Mesendoderm (in vitro differentiated cells): Measurements from ENCODE around the gene BRINP3.

Experiments used
- DNase-seq: peaks from one replicate; pipeline ENCODE4 v3.0.0; 2013
- H2AK5ac ChIP-seq: 2 replicates; pipeline ENCODE4 v1.6.1; 2013; ENCODE audit warnings: low read length, inconsistent platforms
- H2BK120ac ChIP-seq: 2 replicates; pipeline ENCODE4 v1.6.1; 2013; ENCODE audit warnings: low read depth, mild to moderate bottlenecking, low read length, moderate library complexity, mixed read lengths
- H2BK15ac ChIP-seq: replicated peaks from 2 replicates; pipeline ENCODE4 v1.6.1; 2013; ENCODE audit warnings: low read depth, mild to moderate bottlenecking, moderate library complexity
- H2BK5ac ChIP-seq: 2 replicates; pipeline ENCODE4 v1.6.1; 2013; ENCODE audit warnings: low read length, inconsistent platforms
- H3K18ac ChIP-seq: 2 replicates; pipeline ENCODE4 v1.6.1; 2013; ENCODE audit warnings: mild to moderate bottlenecking, low read length, mixed read lengths
- H3K23ac ChIP-seq: one replicate; pipeline ENCODE4 v1.6.1; 2013; ENCODE audit warnings: low read length
- H3K27ac ChIP-seq: 2 replicates; pipeline ENCODE4 v1.5.1; 2013; ENCODE audit warnings: low read depth, mild to moderate bottlenecking, inconsistent platforms, low read length, moderate library complexity
- H3K27me3 ChIP-seq: 2 replicates; pipeline ENCODE4 v1.6.1; 2013; ENCODE audit warnings: low read length, control low read depth, mild to moderate bottlenecking, inconsistent platforms; ENCODE audit not compliant: insufficient read depth, poor library complexity
- H3K36me3 ChIP-seq: 2 replicates; pipeline ENCODE4 v1.6.1; 2013; ENCODE audit warnings: low read length, inconsistent platforms; ENCODE audit not compliant: control insufficient read depth, insufficient read depth
- H3K4ac ChIP-seq: one replicate; pipeline ENCODE4 v1.6.1; 2013; ENCODE audit warnings: low read depth, mild to moderate bottlenecking, low read length, moderate library complexity
- H3K4me1 ChIP-seq: 2 replicates; pipeline ENCODE4 v1.6.1; 2013; ENCODE audit warnings: low read depth, low read length, inconsistent platforms; ENCODE audit not compliant: control insufficient read depth
- H3K4me2 ChIP-seq: 2 replicates; pipeline ENCODE4 v1.6.1; 2013; ENCODE audit warnings: low read length
- H3K4me3 ChIP-seq: 2 replicates; pipeline ENCODE4 v1.5.1; 2013; ENCODE audit warnings: mild to moderate bottlenecking, low read length
- H3K56ac ChIP-seq: one replicate; pipeline ENCODE4 v1.6.1; 2013; ENCODE audit warnings: low read length
- H3K79me1 ChIP-seq: 2 replicates; pipeline ENCODE4 v1.6.1; 2013; ENCODE audit warnings: low read length, inconsistent platforms
- H3K79me2 ChIP-seq: 2 replicates; pipeline ENCODE4 v1.6.1; 2013; ENCODE audit warnings: mild to moderate bottlenecking, low read length; ENCODE audit not compliant: control insufficient read depth, insufficient read depth
- H3K9ac ChIP-seq: 2 replicates; pipeline ENCODE4 v1.6.1; 2013; ENCODE audit warnings: low read length, inconsistent platforms
- H4K5ac ChIP-seq: one replicate; pipeline ENCODE4 v1.6.1; 2013; ENCODE audit warnings: low read length
- H4K8ac ChIP-seq: one replicate; pipeline ENCODE4 v1.6.1; 2013; ENCODE audit warnings: low read depth, mild to moderate bottlenecking, control low read depth, low read length, moderate library complexity
- WGBS: extraction: QIAGEN DNeasy Blood & Tissue Kit; methylation state at CpG from one replicate; pipeline ENCODE4 v1.1.7; 2013; ENCODE audit warnings: low lambda C conversion rate, missing lambda C conversion rate; ENCODE audit not compliant: insufficient coverage; ENCODE audit errors: extremely low coverage; 5-methylcytosine and 5-hydroxymethylcytosine counted together

The BRINP3 gene

DNA sequence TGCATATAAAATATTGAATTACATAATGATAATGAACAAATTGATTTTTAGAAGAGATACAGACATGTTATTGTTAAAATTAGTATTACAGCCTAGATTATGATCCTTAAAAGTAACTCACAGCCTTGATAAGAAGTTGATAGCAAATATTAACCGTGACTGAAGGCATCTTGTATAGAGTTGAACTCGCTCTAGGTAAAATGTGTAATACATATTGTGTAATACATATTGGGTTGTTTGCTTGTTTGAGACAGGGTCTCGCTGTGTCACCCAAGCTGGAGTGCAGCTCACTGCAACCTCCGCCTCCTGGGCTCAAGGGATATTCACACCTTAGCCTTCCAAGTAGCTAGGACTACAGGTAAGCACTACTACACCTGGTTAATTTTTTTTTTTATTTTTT is 269.9 kb downstream of the BRINP3 start:
- no peak overlapping the region for H2BK120ac ChIP-seq
- H2AK5ac ChIP-seq = no peak overlapping the region
- no peaks in the 10 kb centered on the region for H3K79me1 ChIP-seq
- no peak overlapping the region for H3K23ac ChIP-seq
- H3K36me3 ChIP-seq = no peaks in the 10 kb centered on the region
- H2BK15ac ChIP-seq = no peak overlapping the region
- no peak overlapping the region for H3K4me3 ChIP-seq
- H2BK5ac ChIP-seq = no peak overlapping the region
- no peak overlapping the region for H3K18ac ChIP-seq
- DNase-seq = no peak
- WGBS = no CpG with 5 or more reads among the region's 4 CpGs
- H3K79me2 ChIP-seq = no peaks in the 10 kb centered on the region
- no peak overlapping the region for H3K4ac ChIP-seq
- no peak overlapping the region for H3K4me2 ChIP-seq
- H3K27ac ChIP-seq = no peak overlapping the region
- no peak overlapping the region for H4K8ac ChIP-seq
- H3K9ac ChIP-seq = no peak overlapping the region
- no peak overlapping the region for H4K5ac ChIP-seq
- H3K56ac ChIP-seq = no peak overlapping the region
- no peaks in the 10 kb centered on the region for H3K4me1 ChIP-seq
- no peaks in the 10 kb centered on the region for H3K27me3 ChIP-seq

DNA sequence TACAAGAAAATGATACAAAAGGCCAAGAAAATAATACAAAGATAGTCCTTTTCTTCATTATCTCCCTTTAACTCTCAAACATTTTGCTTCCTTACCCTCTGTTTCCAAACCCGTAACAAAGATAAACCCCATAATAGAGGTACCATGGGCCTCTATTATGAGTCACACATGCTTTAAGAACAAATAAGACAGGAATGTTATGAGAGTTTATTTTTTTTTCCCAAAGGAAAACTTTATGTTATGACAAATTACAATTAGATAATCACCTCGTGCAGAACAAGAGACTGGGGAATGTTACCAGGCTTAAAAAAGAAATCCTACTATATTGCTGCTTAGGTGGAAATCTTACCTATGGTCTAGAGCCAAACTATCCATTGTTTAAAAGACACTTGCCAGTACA is 272.0 kb downstream of the BRINP3 start:
- Histone ChIP-seq H2BK15ac (no peak overlapping the region), H3K27ac (no peak overlapping the region), H3K4ac (no peak overlapping the region), H3K18ac (no peak overlapping the region), H3K9ac (no peak overlapping the region), H4K8ac (no peak overlapping the region), H3K23ac (no peak overlapping the region), H3K27me3 (no peaks in the 10 kb centered on the region), H3K79me2 (no peaks in the 10 kb centered on the region), H3K56ac (no peak overlapping the region), H2AK5ac (no peak overlapping the region), H3K4me2 (no peak overlapping the region), H3K36me3 (no peaks in the 10 kb centered on the region), H4K5ac (no peak overlapping the region), H2BK5ac (no peak overlapping the region), H2BK120ac (no peak overlapping the region), H3K4me3 (no peak overlapping the region), H3K4me1 (no peaks in the 10 kb centered on the region), H3K79me1 (no peaks in the 10 kb centered on the region)
- DNase-seq = no peak
- no CpG with 5 or more reads among the region's 2 CpGs for WGBS

DNA sequence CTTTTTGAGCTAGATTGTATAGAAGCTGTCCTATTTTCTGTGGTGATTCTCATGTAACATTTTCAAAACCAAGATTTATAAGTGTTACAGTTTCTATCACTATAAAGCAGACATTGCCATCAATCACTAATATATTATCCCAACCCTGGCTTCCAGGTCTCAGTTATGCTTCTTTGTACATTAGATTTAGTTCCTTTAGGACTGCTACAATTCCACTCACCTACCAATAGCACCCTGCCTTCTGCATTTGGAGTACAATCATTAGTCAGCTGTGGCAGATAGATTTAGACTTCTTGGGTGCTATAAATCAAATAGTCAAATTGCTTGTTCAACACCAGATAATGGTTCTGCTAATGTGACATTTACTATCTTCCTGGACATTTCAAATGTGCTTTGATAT is 281.6 kb downstream of the BRINP3 start:
- no peak overlapping the region for H2AK5ac ChIP-seq
- H3K4ac ChIP-seq = no peak overlapping the region
- H3K79me2 ChIP-seq = no peaks in the 10 kb centered on the region
- H2BK15ac ChIP-seq = no peak overlapping the region
- no peak for DNase-seq
- H3K79me1 ChIP-seq = no peaks in the 10 kb centered on the region
- H3K56ac ChIP-seq = no peak overlapping the region
- H3K9ac ChIP-seq = no peak overlapping the region
- no peak overlapping the region for H2BK120ac ChIP-seq
- no peak overlapping the region for H3K4me3 ChIP-seq
- H2BK5ac ChIP-seq = no peak overlapping the region
- no peaks in the 10 kb centered on the region for H3K36me3 ChIP-seq
- no peak overlapping the region for H4K8ac ChIP-seq
- H3K4me1 ChIP-seq = no peaks in the 10 kb centered on the region
- H3K27me3 ChIP-seq = no peaks in the 10 kb centered on the region
- H4K5ac ChIP-seq = no peak overlapping the region
- H3K23ac ChIP-seq = no peak overlapping the region
- H3K4me2 ChIP-seq = no peak overlapping the region
- no peak overlapping the region for H3K18ac ChIP-seq
- no peak overlapping the region for H3K27ac ChIP-seq

DNA sequence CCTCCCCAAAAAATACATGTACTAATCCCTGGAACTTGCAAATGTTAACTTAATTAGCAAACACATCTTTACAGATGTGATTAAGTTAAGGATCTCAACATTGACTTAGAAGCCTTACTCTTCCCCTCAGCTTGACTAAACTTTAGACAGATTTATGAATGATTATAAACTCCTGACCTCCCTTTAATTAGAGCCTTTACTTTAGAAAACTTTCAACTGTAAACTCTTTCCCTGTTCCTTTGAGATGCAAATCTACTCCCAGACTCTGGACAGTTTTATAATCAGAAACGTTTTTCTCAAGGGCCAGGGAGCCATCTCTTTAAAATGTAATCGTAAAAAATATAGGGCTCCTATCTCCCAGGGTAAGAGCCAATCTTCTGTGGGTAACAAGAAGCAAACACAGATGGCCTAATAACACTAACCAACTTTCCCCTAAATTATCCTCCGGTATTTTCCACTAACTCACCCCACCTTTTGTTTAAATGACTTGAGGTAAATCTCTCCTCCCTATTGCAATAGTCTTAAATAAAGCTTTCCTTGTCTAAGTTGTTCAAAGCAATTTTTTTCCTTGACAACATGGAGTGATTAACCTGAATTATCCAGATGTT is 284.1 kb downstream of the BRINP3 start:
- Histone ChIP-seq H3K36me3 (no peaks in the 10 kb centered on the region), H3K79me2 (no peaks in the 10 kb centered on the region), H3K4ac (no peak overlapping the region)

DNA sequence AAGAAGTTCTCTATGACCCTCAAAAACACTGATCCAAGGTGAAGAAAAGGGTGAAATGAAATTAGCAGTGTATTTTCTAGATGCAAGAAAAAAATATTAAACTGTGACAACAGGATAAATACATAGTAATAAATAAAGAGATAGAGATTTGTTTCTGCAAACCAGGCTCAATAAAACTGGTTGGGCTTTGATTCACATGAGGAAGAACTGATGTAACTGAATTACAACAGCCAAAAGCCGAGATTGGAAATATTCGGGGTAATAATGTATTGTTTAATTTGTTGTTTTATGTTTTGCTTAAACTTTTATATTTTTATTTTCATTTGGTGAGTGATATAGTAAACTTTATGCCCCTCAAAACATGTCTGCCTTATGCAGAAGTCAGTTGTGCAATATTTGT is 285.0 kb downstream of the BRINP3 start:
- H2BK120ac ChIP-seq = no peak overlapping the region
- 100% methylated on average over 2 of the region's 2 CpGs for WGBS
- no peaks in the 10 kb centered on the region for H3K27me3 ChIP-seq

More for the DNA sequence above, 284.1 kb downstream of the BRINP3 start:
- Histone ChIP-seq H3K4me3 (no peak overlapping the region), H3K18ac (no peak overlapping the region), H2BK15ac (no peak overlapping the region), H2AK5ac (no peak overlapping the region), H2BK120ac (no peak overlapping the region), H3K56ac (no peak overlapping the region), H3K9ac (no peak overlapping the region), H3K23ac (no peak overlapping the region), H3K79me1 (no peaks in the 10 kb centered on the region), H3K4me2 (no peak overlapping the region), H3K27me3 (no peaks in the 10 kb centered on the region), H4K8ac (no peak overlapping the region), H3K4me1 (no peaks in the 10 kb centered on the region), H3K27ac (no peak overlapping the region), H2BK5ac (no peak overlapping the region), H4K5ac (no peak overlapping the region)
- WGBS = 100% methylated on average over 1 of the region's 3 CpGs
- no peak for DNase-seq

DNA sequence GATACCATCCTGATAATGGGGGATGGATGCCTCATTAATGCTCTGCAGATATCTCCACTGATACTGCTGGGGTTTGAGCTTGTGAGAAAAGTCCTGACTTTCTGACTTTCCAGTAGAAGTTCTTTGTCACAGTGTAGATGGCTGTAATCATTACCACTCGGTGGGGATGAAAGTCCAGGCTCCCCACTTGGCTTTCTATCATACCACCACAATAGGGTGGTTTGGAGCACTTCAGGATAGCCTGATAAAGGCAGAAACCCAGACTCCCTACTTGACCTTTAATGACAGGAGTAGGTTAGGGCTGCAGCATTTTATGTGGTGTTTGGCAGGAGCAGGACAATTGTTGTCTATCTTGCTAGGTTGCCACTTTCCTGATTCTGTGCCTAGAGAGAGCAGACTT is 294.1 kb downstream of the BRINP3 start:
- H3K27ac ChIP-seq = no peak overlapping the region
- H2BK15ac ChIP-seq = no peak overlapping the region
- no peaks in the 10 kb centered on the region for H3K79me2 ChIP-seq
- no peak overlapping the region for H2BK5ac ChIP-seq
- no peaks in the 10 kb centered on the region for H3K36me3 ChIP-seq
- no peak overlapping the region for H3K4ac ChIP-seq
- H3K79me1 ChIP-seq = no peaks in the 10 kb centered on the region
- WGBS = no CpG with 5 or more reads among the region's 1 CpG
- no peak overlapping the region for H3K23ac ChIP-seq
- no peak overlapping the region for H4K8ac ChIP-seq
- no peak overlapping the region for H2AK5ac ChIP-seq
- no peak overlapping the region for H2BK120ac ChIP-seq
- no peaks in the 10 kb centered on the region for H3K27me3 ChIP-seq
- no peaks in the 10 kb centered on the region for H3K4me1 ChIP-seq
- H4K5ac ChIP-seq = no peak overlapping the region
- no peak overlapping the region for H3K4me2 ChIP-seq
- H3K4me3 ChIP-seq = no peak overlapping the region
- H3K9ac ChIP-seq = no peak overlapping the region
- H3K56ac ChIP-seq = no peak overlapping the region
- no peak overlapping the region for H3K18ac ChIP-seq
- DNase-seq = peak; percentile 61

More for the DNA sequence above, 285.0 kb downstream of the BRINP3 start:
- no peak overlapping the region for H3K56ac ChIP-seq
- no peaks in the 10 kb centered on the region for H3K4me1 ChIP-seq
- H3K18ac ChIP-seq = no peak overlapping the region
- H3K27ac ChIP-seq = no peak overlapping the region
- no peak overlapping the region for H4K8ac ChIP-seq
- H3K79me1 ChIP-seq = no peaks in the 10 kb centered on the region
- no peak overlapping the region for H3K4me3 ChIP-seq
- H3K4ac ChIP-seq = no peak overlapping the region
- H2BK15ac ChIP-seq = no peak overlapping the region
- no peak overlapping the region for H4K5ac ChIP-seq
- no peak overlapping the region for H3K4me2 ChIP-seq
- H2BK5ac ChIP-seq = no peak overlapping the region
- DNase-seq = no peak
- no peak overlapping the region for H3K9ac ChIP-seq
- H3K79me2 ChIP-seq = no peaks in the 10 kb centered on the region
- no peak overlapping the region for H3K23ac ChIP-seq
- no peak overlapping the region for H2AK5ac ChIP-seq
- H3K36me3 ChIP-seq = no peaks in the 10 kb centered on the region
